Ovary (tissue), 3 donors: ENCODE results near the gene SIN3A.

ENCODE experiments used
- EP300 ChIP-seq: sonication (generic); formaldehyde crosslinking; IDR thresholded peaks from one replicate; pipeline ENCODE4 v1.6.1; 2017; ENCODE audit warnings: antibody characterized with exemption
- POLR2A ChIP-seq: fragments of 450-650 bp; IDR thresholded peaks from one replicate; pipeline ENCODE4 v1.6.1; 2017; ENCODE audit warnings: antibody characterized with exemption, mild to moderate bottlenecking, moderate library complexity
- TF ChIP-seq, protein P1 (sequence below), 3 donors: fragments of 450-650 bp in 2 of 3; fragments of 200-600 bp in 1 of 3; IDR thresholded peaks; one replicate each; pipeline versions ENCODE4 v1.5.1 to v1.8.0; 2016 to 2022; ENCODE audit warnings: antibody characterized with exemption in 3 of 3, mild to moderate bottlenecking in 1 of 3
- donor health status: DM: no; HTN: no; CAD: no.

DNA sequence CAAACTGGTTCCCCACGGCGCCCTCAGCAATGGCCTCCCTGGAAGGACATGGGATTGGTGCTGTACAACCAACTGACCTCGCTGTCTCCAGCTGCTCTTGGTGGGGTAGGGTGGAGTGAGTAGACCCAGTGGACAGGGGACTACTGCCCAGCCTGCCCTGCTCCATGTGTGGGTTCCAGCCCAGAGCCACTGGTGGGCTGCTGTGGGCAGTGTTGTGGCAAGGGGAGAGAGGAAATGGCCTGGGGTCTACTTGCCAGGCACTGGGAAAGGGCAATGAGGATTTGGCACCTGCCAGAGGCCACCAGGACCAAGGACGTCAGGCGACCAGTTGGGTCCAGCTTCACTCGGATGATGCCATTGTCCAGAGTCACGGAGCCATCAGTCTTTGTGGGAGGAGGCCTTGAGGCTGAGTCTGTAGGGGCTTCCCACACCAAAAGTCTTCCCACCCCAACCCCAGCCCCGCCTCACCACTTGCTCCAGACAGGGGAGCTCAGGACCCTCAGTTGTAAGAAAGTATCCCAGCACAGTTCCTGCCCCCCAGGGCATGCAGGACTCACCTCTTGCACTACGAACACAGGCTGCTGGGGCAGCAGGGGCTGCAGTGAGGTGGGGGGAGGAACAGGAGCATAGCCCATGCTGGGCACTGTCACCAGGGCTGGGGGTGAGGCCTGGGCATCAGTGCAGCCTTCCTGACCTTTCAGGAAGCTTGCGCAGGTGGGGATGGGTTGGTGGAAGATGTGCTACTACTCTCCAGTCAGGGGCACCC lies 92.5 kb downstream of the SIN3A start:
- TF ChIP-seq, protein P1, sequence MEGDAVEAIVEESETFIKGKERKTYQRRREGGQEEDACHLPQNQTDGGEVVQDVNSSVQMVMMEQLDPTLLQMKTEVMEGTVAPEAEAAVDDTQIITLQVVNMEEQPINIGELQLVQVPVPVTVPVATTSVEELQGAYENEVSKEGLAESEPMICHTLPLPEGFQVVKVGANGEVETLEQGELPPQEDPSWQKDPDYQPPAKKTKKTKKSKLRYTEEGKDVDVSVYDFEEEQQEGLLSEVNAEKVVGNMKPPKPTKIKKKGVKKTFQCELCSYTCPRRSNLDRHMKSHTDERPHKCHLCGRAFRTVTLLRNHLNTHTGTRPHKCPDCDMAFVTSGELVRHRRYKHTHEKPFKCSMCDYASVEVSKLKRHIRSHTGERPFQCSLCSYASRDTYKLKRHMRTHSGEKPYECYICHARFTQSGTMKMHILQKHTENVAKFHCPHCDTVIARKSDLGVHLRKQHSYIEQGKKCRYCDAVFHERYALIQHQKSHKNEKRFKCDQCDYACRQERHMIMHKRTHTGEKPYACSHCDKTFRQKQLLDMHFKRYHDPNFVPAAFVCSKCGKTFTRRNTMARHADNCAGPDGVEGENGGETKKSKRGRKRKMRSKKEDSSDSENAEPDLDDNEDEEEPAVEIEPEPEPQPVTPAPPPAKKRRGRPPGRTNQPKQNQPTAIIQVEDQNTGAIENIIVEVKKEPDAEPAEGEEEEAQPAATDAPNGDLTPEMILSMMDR (IDR thresholded peaks at IDR 0.05): no peak
- TF ChIP-seq EP300 (no peak), POLR2A (no peak)
